RWPE1 (cell line): ENCODE measurements around the gene PRRX1.

Experiments
- CTCF ChIA-PET: fragments of 350-600 bp; sonication (Branson Sonifier 250); formaldehyde crosslinking; extraction: SDS; loops from one replicate; lab custom pipeline; 2021; lab: Yijun Ruan, JAX
- POLR2A ChIA-PET: fragments of 400-600 bp; formaldehyde crosslinking; extraction: SDS; loops from one replicate; lab custom pipeline; 2020; ENCODE audit warnings: antibody characterized with exemption; ENCODE audit not compliant: low non-redundant PET; lab: Yijun Ruan, JAX
- DNase-seq: peaks from one replicate; pipeline ENCODE4 v3.0.0; 2012; ENCODE audit warnings: low spot score
- H3K27ac ChIP-seq: fragments of 450-650 bp; 2 replicates; pipeline ENCODE4 v1.5.1; 2017
- CTCF ChIP-seq: fragments of 450-650 bp; conservative IDR thresholded peaks from 2 replicates; pipeline ENCODE4 v1.5.1; 2017; ENCODE audit warnings: low read depth, mild to moderate bottlenecking

PRRX1 gene

GRCh38 chr1:170699696-170700095 lies 35.8 kb downstream of the PRRX1 start:
- ChIA-PET POLR2A (no interaction called here), CTCF (no interaction called here)
- H3K27ac ChIP-seq = no peak overlapping the region
- DNase-seq = no peak
- no peak for TF ChIP-seq CTCF

- H3K27ac ChIP-seq = no peak overlapping the region
- CTCF ChIA-PET = no interaction called here
- TF ChIP-seq CTCF = no peak
- POLR2A ChIA-PET = no interaction called here
- DNase-seq = no peak
Observed at GRCh38 chr1:170700842-170701615, 37.1 kb downstream of the PRRX1 start.

- ChIA-PET CTCF (no interaction called here), POLR2A (no interaction called here)
- no peak overlapping the region for H3K27ac ChIP-seq
- no peak for DNase-seq
- TF ChIP-seq CTCF = no peak
Observed at GRCh38 chr1:170701962-170702361, 38.0 kb downstream of the PRRX1 start.

GRCh38 chr1:170703591-170703990 lies 39.7 kb downstream of the PRRX1 start:
- ChIA-PET CTCF (interaction anchor here (0.7 kb wide), 1 partner anchor 679 kb away, joined by 4 read pairs; no protein-coding TSS in a partner anchor), POLR2A (no interaction called here)
- TF ChIP-seq CTCF = no peak
- H3K27ac ChIP-seq = no peak overlapping the region
- no peak for DNase-seq

- TF ChIP-seq CTCF = no peak
- no peak for DNase-seq
- ChIA-PET CTCF (no interaction called here), POLR2A (no interaction called here)
- H3K27ac ChIP-seq = no peak overlapping the region
Observed at GRCh38 chr1:170704256-170704655, 40.3 kb downstream of the PRRX1 start.

GRCh38 chr1:170705981-170706380 lies 42.0 kb downstream of the PRRX1 start:
- ChIA-PET CTCF (no interaction called here), POLR2A (no interaction called here)
- H3K27ac ChIP-seq = no peak overlapping the region
- TF ChIP-seq CTCF = no peak
- DNase-seq = no peak
